ENCODE results near the gene FHDC1.

Gene FHDC1

GRCh38 chr4:152991398-152991797 is 55.3 kb downstream of the FHDC1 start:
- no peak overlapping the region for H4K8ac ChIP-seq (ENCODE audit: low read length)
- peaks cover 0 to 34% of the 10 kb centered on the region in 2 experiments for H3K27me3 ChIP-seq (ENCODE audit: control insufficient read depth in 1 of 2, insufficient read depth in 1 of 2, low read length in 2 of 2)
- no peak overlapping the region for H4K91ac ChIP-seq (ENCODE audit: low read length)
- no peaks in the 10 kb centered on the region for H3K9me3 ChIP-seq (ENCODE audit: control insufficient read depth, low read length)
- H3K79me1 ChIP-seq (replicated peaks; ENCODE audit: low read length, poor library complexity, severe bottlenecking): no peaks in the 10 kb centered on the region
- H3K4me3 ChIP-seq (ENCODE audit: insufficient read depth in 1 of 2, low read depth in 1 of 2, low read length in 2 of 2): no peak overlapping the region
- no peak overlapping the region for H3K27ac ChIP-seq (ENCODE audit: low read length, poor library complexity, severe bottlenecking)
- no peak overlapping the region for H2BK5ac ChIP-seq (ENCODE audit: low read depth, low read length, poor library complexity, severe bottlenecking)
- H2BK12ac ChIP-seq (ENCODE audit: low read length in 2 of 2): no peak overlapping the region
- H3K23ac ChIP-seq (ENCODE audit: low read length in 2 of 2): no peak overlapping the region
- H2AK5ac ChIP-seq (ENCODE audit: low read length, severe bottlenecking): no peak overlapping the region
- no peaks in the 10 kb centered on the region for H3K36me3 ChIP-seq (ENCODE audit: control insufficient read depth in 1 of 2, insufficient read depth in 2 of 2, low read depth in 1 of 2, low read length in 2 of 2)
- H2BK15ac ChIP-seq (ENCODE audit: low read depth, poor library complexity, severe bottlenecking): no peak overlapping the region
- no peak overlapping the region for H2AFZ ChIP-seq (ENCODE audit: low read depth, low read length)
- no peak overlapping the region for H3K14ac ChIP-seq (ENCODE audit: low read length in 2 of 2)
- DNase-seq: no peak
- H3K4me2 ChIP-seq (ENCODE audit: low read length, poor library complexity, severe bottlenecking): no peak overlapping the region
- WGBS: no CpG with 5 or more reads among the region's 3 CpGs
- no peak overlapping the region for H3K9ac ChIP-seq (ENCODE audit: low read length)
- H3K4ac ChIP-seq (ENCODE audit: low read depth in 1 of 2, low read length in 2 of 2): no peak overlapping the region
- no peak overlapping the region for H2BK120ac ChIP-seq (ENCODE audit: low read depth, low read length)
- H3K18ac ChIP-seq (ENCODE audit: low read depth in 1 of 2, low read length in 2 of 2): no peak overlapping the region
- no peaks in the 10 kb centered on the region for H3K4me1 ChIP-seq (ENCODE audit: control insufficient read depth, insufficient read depth, low read depth, low read length)

- Histone ChIP-seq H2BK15ac (ENCODE audit: low read depth, poor library complexity, severe bottlenecking) (no peak overlapping the region), H4K91ac (ENCODE audit: low read length) (no peak overlapping the region), H2AFZ (ENCODE audit: low read depth, low read length) (no peak overlapping the region), H3K79me1 (replicated peaks; ENCODE audit: low read length, poor library complexity, severe bottlenecking) (no peaks in the 10 kb centered on the region), H2BK120ac (ENCODE audit: low read depth, low read length) (no peak overlapping the region), H3K9me3 (ENCODE audit: control insufficient read depth, low read length) (no peaks in the 10 kb centered on the region), H3K9ac (ENCODE audit: low read length) (no peak overlapping the region), H3K23ac (ENCODE audit: low read length in 2 of 2) (no peak overlapping the region), H4K8ac (ENCODE audit: low read length) (no peak overlapping the region), H3K4me3 (ENCODE audit: insufficient read depth in 1 of 2, low read depth in 1 of 2, low read length in 2 of 2) (no peak overlapping the region), H3K18ac (ENCODE audit: low read depth in 1 of 2, low read length in 2 of 2) (no peak overlapping the region), H3K4ac (ENCODE audit: low read depth in 1 of 2, low read length in 2 of 2) (no peak overlapping the region), H3K27ac (ENCODE audit: low read length, poor library complexity, severe bottlenecking) (no peak overlapping the region), H3K4me2 (ENCODE audit: low read length, poor library complexity, severe bottlenecking) (no peak overlapping the region), H2BK12ac (ENCODE audit: low read length in 2 of 2) (no peak overlapping the region), H2BK5ac (ENCODE audit: low read depth, low read length, poor library complexity, severe bottlenecking) (no peak overlapping the region), H2AK5ac (ENCODE audit: low read length, severe bottlenecking) (no peak overlapping the region), H3K36me3 (ENCODE audit: control insufficient read depth in 1 of 2, insufficient read depth in 2 of 2, low read depth in 1 of 2, low read length in 2 of 2) (no peaks in the 10 kb centered on the region), H3K4me1 (ENCODE audit: control insufficient read depth, insufficient read depth, low read depth, low read length) (no peaks in the 10 kb centered on the region), H3K14ac (ENCODE audit: low read length in 2 of 2) (no peak overlapping the region), H3K27me3 (ENCODE audit: control insufficient read depth in 1 of 2, insufficient read depth in 1 of 2, low read length in 2 of 2) (peaks cover 0 to 38% of the 10 kb centered on the region in 2 experiments)
- DNase-seq: no peak
- 90% methylated on average over 8 of the region's 8 CpGs for WGBS
Measured at GRCh38 chr4:152992027-152992426, 55.9 kb downstream of the FHDC1 start.

GRCh38 chr4:152992466-152992865 is 56.3 kb downstream of the FHDC1 start:
- Histone ChIP-seq H3K4me3 (ENCODE audit: insufficient read depth in 1 of 2, low read depth in 1 of 2, low read length in 2 of 2) (no peak overlapping the region), H3K4ac (ENCODE audit: low read depth in 1 of 2, low read length in 2 of 2) (no peak overlapping the region), H2BK120ac (ENCODE audit: low read depth, low read length) (no peak overlapping the region), H3K79me1 (replicated peaks; ENCODE audit: low read length, poor library complexity, severe bottlenecking) (no peaks in the 10 kb centered on the region), H3K9ac (ENCODE audit: low read length) (no peak overlapping the region), H3K36me3 (ENCODE audit: control insufficient read depth in 1 of 2, insufficient read depth in 2 of 2, low read depth in 1 of 2, low read length in 2 of 2) (no peaks in the 10 kb centered on the region), H3K27ac (ENCODE audit: low read length, poor library complexity, severe bottlenecking) (no peak overlapping the region), H3K9me3 (ENCODE audit: control insufficient read depth, low read length) (no peaks in the 10 kb centered on the region), H3K23ac (ENCODE audit: low read length in 2 of 2) (no peak overlapping the region), H3K4me2 (ENCODE audit: low read length, poor library complexity, severe bottlenecking) (no peak overlapping the region), H3K4me1 (ENCODE audit: control insufficient read depth, insufficient read depth, low read depth, low read length) (no peaks in the 10 kb centered on the region), H3K14ac (ENCODE audit: low read length in 2 of 2) (no peak overlapping the region), H2BK12ac (ENCODE audit: low read length in 2 of 2) (no peak overlapping the region), H3K27me3 (ENCODE audit: control insufficient read depth in 1 of 2, insufficient read depth in 1 of 2, low read length in 2 of 2) (peaks cover 0 to 38% of the 10 kb centered on the region in 2 experiments), H4K91ac (ENCODE audit: low read length) (no peak overlapping the region), H3K18ac (ENCODE audit: low read depth in 1 of 2, low read length in 2 of 2) (no peak overlapping the region), H2BK15ac (ENCODE audit: low read depth, poor library complexity, severe bottlenecking) (no peak overlapping the region), H2AFZ (ENCODE audit: low read depth, low read length) (no peak overlapping the region), H4K8ac (ENCODE audit: low read length) (no peak overlapping the region), H2AK5ac (ENCODE audit: low read length, severe bottlenecking) (no peak overlapping the region), H2BK5ac (ENCODE audit: low read depth, low read length, poor library complexity, severe bottlenecking) (no peak overlapping the region)
- DNase-seq: no peak
- 95% methylated on average over 1 of the region's 1 CpG for WGBS

GRCh38 chr4:152994038-152994437 is 57.9 kb downstream of the FHDC1 start:
- Histone ChIP-seq H3K23ac (ENCODE audit: low read length in 2 of 2) (no peak overlapping the region), H3K9ac (ENCODE audit: low read length) (no peak overlapping the region), H3K4me3 (ENCODE audit: insufficient read depth in 1 of 2, low read depth in 1 of 2, low read length in 2 of 2) (no peak overlapping the region), H2BK12ac (ENCODE audit: low read length in 2 of 2) (no peak overlapping the region), H3K27me3 (ENCODE audit: control insufficient read depth in 1 of 2, insufficient read depth in 1 of 2, low read length in 2 of 2) (peaks cover 0 to 44% of the 10 kb centered on the region in 2 experiments), H3K4me2 (ENCODE audit: low read length, poor library complexity, severe bottlenecking) (no peak overlapping the region), H2AFZ (ENCODE audit: low read depth, low read length) (no peak overlapping the region), H3K79me1 (replicated peaks; ENCODE audit: low read length, poor library complexity, severe bottlenecking) (no peaks in the 10 kb centered on the region), H3K27ac (ENCODE audit: low read length, poor library complexity, severe bottlenecking) (no peak overlapping the region), H2BK120ac (ENCODE audit: low read depth, low read length) (no peak overlapping the region), H3K4me1 (ENCODE audit: control insufficient read depth, insufficient read depth, low read depth, low read length) (peaks cover 2% of the 10 kb centered on the region), H2BK5ac (ENCODE audit: low read depth, low read length, poor library complexity, severe bottlenecking) (no peak overlapping the region), H3K4ac (ENCODE audit: low read depth in 1 of 2, low read length in 2 of 2) (no peak overlapping the region), H2BK15ac (ENCODE audit: low read depth, poor library complexity, severe bottlenecking) (no peak overlapping the region), H4K8ac (ENCODE audit: low read length) (no peak overlapping the region), H4K91ac (ENCODE audit: low read length) (no peak overlapping the region), H3K36me3 (ENCODE audit: control insufficient read depth in 1 of 2, insufficient read depth in 2 of 2, low read depth in 1 of 2, low read length in 2 of 2) (no peaks in the 10 kb centered on the region), H2AK5ac (ENCODE audit: low read length, severe bottlenecking) (no peak overlapping the region), H3K18ac (ENCODE audit: low read depth in 1 of 2, low read length in 2 of 2) (no peak overlapping the region), H3K9me3 (ENCODE audit: control insufficient read depth, low read length) (no peaks in the 10 kb centered on the region), H3K14ac (ENCODE audit: low read length in 2 of 2) (no peak overlapping the region)
- DNase-seq: no peak
- 100% methylated on average over 3 of the region's 3 CpGs for WGBS
